ENCODE data around the gene SLITRK4. TPM values are rescaled to one million over a fixed set of nuclear protein-coding genes. Genes with fewer than 3 reads are reported as not detected.

SLITRK4 gene
- total and polyA plus RNA-seq, 4 donors, result 0.03 to 0.28 (median 0.08) TPM; not detected in 1

GRCh38 chrX:143580266-143580665 is 55.6 kb downstream of the SLITRK4 start:
- no peak overlapping the region for H3K4me3 ChIP-seq (ENCODE audit: low read depth in 1 of 3, low read length in 3 of 3)
- H3K27ac ChIP-seq (ENCODE audit: low read depth in 1 of 2, low read length in 2 of 2), result no peak overlapping the region
- peaks cover 0 to 6% (median 0%) of the 10 kb centered on the region in 4 donors for H3K27me3 ChIP-seq (ENCODE audit: control insufficient read depth in 4 of 4, insufficient read depth in 4 of 4, low read length in 3 of 4)
- WGBS, result 21% methylated on average over 2 of the region's 2 CpGs
- TF ChIP-seq GABPA (IDR thresholded peaks at IDR 0.05 in 1 of 2, conservative IDR thresholded peaks at IDR 0.05 in 1 of 2) (no peak), RXRA (IDR thresholded peaks at IDR 0.05) (no peak), FOXA1 (IDR thresholded peaks at IDR 0.05) (no peak), HNF4A (conservative IDR thresholded peaks at IDR 0.05) (no peak), TAF1 (conservative IDR thresholded peaks at IDR 0.05) (no peak), HNF4G (IDR thresholded peaks at IDR 0.05) (no peak), JUND (IDR thresholded peaks at IDR 0.05) (no peak), FOXA2 (IDR thresholded peaks at IDR 0.05) (no peak), REST (IDR thresholded peaks at IDR 0.05) (no peak), RAD21 (IDR thresholded peaks at IDR 0.05) (no peak), ATF3 (IDR thresholded peaks at IDR 0.05) (no peak), YY1 (IDR thresholded peaks at IDR 0.05) (no peak), EGR1 (IDR thresholded peaks at IDR 0.05; ENCODE audit: low read depth in 2 of 2) (no peak), NR2F2 (IDR thresholded peaks at IDR 0.05) (no peak), SP1 (IDR thresholded peaks at IDR 0.05) (no peak)
- TF ChIP-seq, protein P1, sequence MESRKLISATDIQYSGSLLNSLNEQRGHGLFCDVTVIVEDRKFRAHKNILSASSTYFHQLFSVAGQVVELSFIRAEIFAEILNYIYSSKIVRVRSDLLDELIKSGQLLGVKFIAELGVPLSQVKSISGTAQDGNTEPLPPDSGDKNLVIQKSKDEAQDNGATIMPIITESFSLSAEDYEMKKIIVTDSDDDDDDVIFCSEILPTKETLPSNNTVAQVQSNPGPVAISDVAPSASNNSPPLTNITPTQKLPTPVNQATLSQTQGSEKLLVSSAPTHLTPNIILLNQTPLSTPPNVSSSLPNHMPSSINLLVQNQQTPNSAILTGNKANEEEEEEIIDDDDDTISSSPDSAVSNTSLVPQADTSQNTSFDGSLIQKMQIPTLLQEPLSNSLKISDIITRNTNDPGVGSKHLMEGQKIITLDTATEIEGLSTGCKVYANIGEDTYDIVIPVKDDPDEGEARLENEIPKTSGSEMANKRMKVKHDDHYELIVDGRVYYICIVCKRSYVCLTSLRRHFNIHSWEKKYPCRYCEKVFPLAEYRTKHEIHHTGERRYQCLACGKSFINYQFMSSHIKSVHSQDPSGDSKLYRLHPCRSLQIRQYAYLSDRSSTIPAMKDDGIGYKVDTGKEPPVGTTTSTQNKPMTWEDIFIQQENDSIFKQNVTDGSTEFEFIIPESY (IDR thresholded peaks at IDR 0.05), result no peak
- TF ChIP-seq, protein P2, sequence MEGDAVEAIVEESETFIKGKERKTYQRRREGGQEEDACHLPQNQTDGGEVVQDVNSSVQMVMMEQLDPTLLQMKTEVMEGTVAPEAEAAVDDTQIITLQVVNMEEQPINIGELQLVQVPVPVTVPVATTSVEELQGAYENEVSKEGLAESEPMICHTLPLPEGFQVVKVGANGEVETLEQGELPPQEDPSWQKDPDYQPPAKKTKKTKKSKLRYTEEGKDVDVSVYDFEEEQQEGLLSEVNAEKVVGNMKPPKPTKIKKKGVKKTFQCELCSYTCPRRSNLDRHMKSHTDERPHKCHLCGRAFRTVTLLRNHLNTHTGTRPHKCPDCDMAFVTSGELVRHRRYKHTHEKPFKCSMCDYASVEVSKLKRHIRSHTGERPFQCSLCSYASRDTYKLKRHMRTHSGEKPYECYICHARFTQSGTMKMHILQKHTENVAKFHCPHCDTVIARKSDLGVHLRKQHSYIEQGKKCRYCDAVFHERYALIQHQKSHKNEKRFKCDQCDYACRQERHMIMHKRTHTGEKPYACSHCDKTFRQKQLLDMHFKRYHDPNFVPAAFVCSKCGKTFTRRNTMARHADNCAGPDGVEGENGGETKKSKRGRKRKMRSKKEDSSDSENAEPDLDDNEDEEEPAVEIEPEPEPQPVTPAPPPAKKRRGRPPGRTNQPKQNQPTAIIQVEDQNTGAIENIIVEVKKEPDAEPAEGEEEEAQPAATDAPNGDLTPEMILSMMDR (IDR thresholded peaks at IDR 0.05; ENCODE audit: low read depth, low read length, missing input control), result no peak
- no peak overlapping the region for H3K9ac ChIP-seq (ENCODE audit: low read depth in 1 of 2, low read length in 2 of 2)
- DNase-seq (ENCODE audit: low spot score), result no peak
- H3K36me3 ChIP-seq (ENCODE audit: control insufficient read depth in 4 of 4, insufficient read depth in 3 of 4, low read depth in 1 of 4, low read length in 3 of 4), result no peaks in the 10 kb centered on the region
- H3K4me1 ChIP-seq (ENCODE audit: control insufficient read depth in 4 of 4, insufficient read depth in 4 of 4, low read length in 3 of 4), result no peaks in the 10 kb centered on the region
- H3K9me3 ChIP-seq (ENCODE audit: control insufficient read depth in 4 of 4, low read length in 3 of 4), result peaks cover 0 to 3% (median 1%) of the 10 kb centered on the region in 4 donors

Other genes starting within 250 kb of the SLITRK4 start
- not detected for gene SPANXN3, start 118.6 kb downstream of the SLITRK4 start, total RNA-seq
- not detected for gene SPANXN3, start 118.6 kb downstream of the SLITRK4 start, polyA plus RNA-seq
- not detected for gene SPANXN2, start 84.7 kb upstream of the SLITRK4 start, total RNA-seq
- gene SPANXN2, start 84.7 kb upstream of the SLITRK4 start, polyA plus RNA-seq, result not detected
- gene UBE2NL, start 248.0 kb upstream of the SLITRK4 start, total RNA-seq, result not detected
- gene UBE2NL, start 248.0 kb upstream of the SLITRK4 start, polyA plus RNA-seq, result not detected

Data from liver (tissue), 9 donors.